Endodermal cell (in vitro differentiated cells): ENCODE results near the gene CARD6. TPM values are rescaled to one million over a fixed set of nuclear protein-coding genes. Genes with fewer than 3 reads are reported as not detected.

Experiments used
- DNase-seq: peaks from one replicate; pipeline ENCODE4 v3.0.0-alpha.2; 2017
- H3K27ac ChIP-seq: 2 replicates; pipeline ENCODE4 v1.5.1; 2013; ENCODE audit warnings: mild to moderate bottlenecking, low read depth, low read length, moderate library complexity
- H3K27me3 ChIP-seq: 2 replicates; pipeline ENCODE4 v1.6.1; 2013; ENCODE audit warnings: mild to moderate bottlenecking, low read length, moderate library complexity; ENCODE audit not compliant: insufficient read depth, control insufficient read depth, poor library complexity, severe bottlenecking
- H3K36me3 ChIP-seq: 2 replicates; pipeline ENCODE4 v1.7.0; 2013; ENCODE audit warnings: mild to moderate bottlenecking, low read length, moderate library complexity; ENCODE audit not compliant: control insufficient read depth, insufficient read depth
- H3K4me1 ChIP-seq: one replicate; pipeline ENCODE4 v1.7.0; 2013; ENCODE audit warnings: low read length; ENCODE audit not compliant: control insufficient read depth, insufficient read depth
- H3K4me3 ChIP-seq: 2 replicates; pipeline ENCODE4 v1.5.1; 2013; ENCODE audit warnings: mild to moderate bottlenecking, low read length, moderate library complexity
- H3K9ac ChIP-seq: 2 replicates; pipeline ENCODE4 v1.6.1; 2013; ENCODE audit warnings: mild to moderate bottlenecking, low read length, moderate library complexity; ENCODE audit not compliant: poor library complexity, severe bottlenecking; ENCODE audit errors: extremely low read depth
- H3K9me3 ChIP-seq: 2 replicates; pipeline ENCODE4 v1.6.1; 2013; ENCODE audit warnings: mild to moderate bottlenecking, low read length, moderate library complexity; ENCODE audit not compliant: control insufficient read depth
- H3K27ac Mint-ChIP-seq: 2 replicates; pipeline ENCODE4 v1.8.0; 2020; ENCODE audit warnings: mixed read lengths
- H3K27me3 Mint-ChIP-seq: 2 replicates; pipeline ENCODE4 v1.8.0; 2021; ENCODE audit warnings: mild to moderate bottlenecking, mixed read lengths; ENCODE audit not compliant: insufficient read depth
- H3K36me3 Mint-ChIP-seq: 2 replicates; pipeline ENCODE4 v1.8.0; 2020; ENCODE audit warnings: low read depth, mixed read lengths
- H3K4me1 Mint-ChIP-seq: 2 replicates; pipeline ENCODE4 v1.8.0; 2020; ENCODE audit warnings: mixed read lengths
- H3K4me3 Mint-ChIP-seq: 2 replicates; pipeline ENCODE4 v1.8.0; 2020; ENCODE audit warnings: mild to moderate bottlenecking, moderate library complexity, mixed read lengths
- H3K9me3 Mint-ChIP-seq: 2 replicates; pipeline ENCODE4 v1.8.0; 2020; ENCODE audit warnings: mild to moderate bottlenecking, mixed read lengths
- CTCF ChIP-seq: fragments of 200-600 bp; sonication (generic); conservative IDR thresholded peaks from 2 replicates; pipeline ENCODE4 v1.5.0; 2021; ENCODE audit warnings: antibody characterized with exemption, mild to moderate bottlenecking
- WGBS, 2 experiments: methylation state at CpG; one replicate each; pipeline versions ENCODE4 v1.1.5 to v1.1.7; 2013; ENCODE audit warnings: missing lambda C conversion rate in 2 of 2, mixed read lengths in 1 of 2; ENCODE audit not compliant: insufficient coverage in 1 of 2, insufficient read length in 1 of 2; 5-methylcytosine and 5-hydroxymethylcytosine counted together
- total RNA-seq, 2 donors: library from RNA; stranded (reverse); fragmentation: NEBNext Ultra II Directional in 1 of 2; extraction: Animal tissue kit (Norgen Biotek cat#: 25700) in 1 of 2; gene quantifications; 2 replicates in 1 of 2; 3 replicates in 1 of 2; pipeline ENCODE4 v1.2.1, GENCODE V29; 2021

CARD6 gene
- total RNA-seq, 2 donors from 2014 or later: 0.13 TPM

GRCh38 chr5:40904994-40905306, 63.8 kb downstream of the CARD6 start:
- H3K36me3 ChIP-seq: no peaks in the 10 kb centered on the region
- no peaks in the 10 kb centered on the region for H3K9me3 ChIP-seq
- H3K9ac ChIP-seq: no peak overlapping the region
- H3K4me1 Mint-ChIP-seq: peaks cover 26% of the 10 kb centered on the region
- H3K4me3 Mint-ChIP-seq: no peak overlapping the region
- H3K27ac Mint-ChIP-seq: no peak overlapping the region
- TF ChIP-seq CTCF: no peak
- H3K4me1 ChIP-seq: peaks cover 3% of the 10 kb centered on the region
- H3K27ac ChIP-seq: no peak overlapping the region
- no peak for DNase-seq
- H3K27me3 Mint-ChIP-seq: no peaks in the 10 kb centered on the region
- WGBS, 2 experiments: 50 to 55% methylated on average over 2 of the region's 2 CpGs
- no peaks in the 10 kb centered on the region for H3K9me3 Mint-ChIP-seq
- no peaks in the 10 kb centered on the region for H3K27me3 ChIP-seq
- H3K36me3 Mint-ChIP-seq: no peaks in the 10 kb centered on the region
- no peak overlapping the region for H3K4me3 ChIP-seq

- Histone ChIP-seq H3K27me3 (no peaks in the 10 kb centered on the region), H3K9ac (no peak overlapping the region), H3K9me3 (no peaks in the 10 kb centered on the region), H3K4me1 (peaks cover 3% of the 10 kb centered on the region), H3K36me3 (no peaks in the 10 kb centered on the region), H3K27ac (no peak overlapping the region), H3K4me3 (no peak overlapping the region)
- no peak overlapping the region for H3K4me3 Mint-ChIP-seq
- TF ChIP-seq CTCF: no peak
- no peaks in the 10 kb centered on the region for H3K9me3 Mint-ChIP-seq
- H3K27ac Mint-ChIP-seq: no peak overlapping the region
- H3K4me1 Mint-ChIP-seq: peaks cover 30% of the 10 kb centered on the region
- 100% methylated on average over 1 of the region's 1 CpG for WGBS, 2 experiments
- DNase-seq: no peak
- no peaks in the 10 kb centered on the region for H3K27me3 Mint-ChIP-seq
- H3K36me3 Mint-ChIP-seq: no peaks in the 10 kb centered on the region
Observed at GRCh38 chr5:40906351-40906751, 65.2 kb downstream of the CARD6 start.

- Mint-ChIP-seq H3K9me3 (no peaks in the 10 kb centered on the region), H3K4me3 (no peak within 1 kb of the TSS), H3K27ac (no peak within 1 kb of the TSS), H3K4me1 (peaks cover 25% of the 10 kb centered on the region), H3K36me3 (no peaks in the 10 kb centered on the region), H3K27me3 (peaks cover 3% of the 10 kb centered on the region)
- Histone ChIP-seq H3K4me3 (no peak within 1 kb of the TSS), H3K27me3 (no peaks in the 10 kb centered on the region), H3K9ac (no peak within 1 kb of the TSS), H3K36me3 (no peaks in the 10 kb centered on the region), H3K4me1 (peaks cover 3% of the 10 kb centered on the region), H3K27ac (no peak within 1 kb of the TSS), H3K9me3 (no peaks in the 10 kb centered on the region)
- no peak for DNase-seq
- no peak for TF ChIP-seq CTCF
- 40% methylated on average over 3 of the region's 3 CpGs; no CpG with 5 or more reads in 1 of the 2 experiments for WGBS, 2 experiments
Observed at GRCh38 chr5:40909264-40909663, 68.1 kb downstream of the CARD6 start, which contains the start of gene C7. Gene C7, plus strand, starts transcription at chr5:40909497. Its CDS starts 114 bp downstream, at chr5:40909611.
